NCI-H128 (cell line): ENCODE measurements around the gene CDC45.
"Not testable (repeated sequence)": the region's sequence is repeated elsewhere in the genome, so short reads cannot be mapped to it uniquely, and the experiment has no call there.

Experiments used
- DNase-seq: peaks from one replicate; lab custom pipeline; 2025; ENCODE audit not compliant: unreplicated experiment; lab: John Stamatoyannopoulos, UW

CDC45 gene

GRCh38 chr22:19479355-19480172 is at the start of gene CDC45:
Gene CDC45, plus strand, starts transcription at chr22:19479920. Its CDS starts 49 bp downstream, at chr22:19479969.
- DNase-seq = peak; percentile 87

GRCh38 chr22:19429950-19430889 is 49.5 kb upstream of the CDC45 start:
- DNase-seq = no peak

- DNase-seq = no peak
These were observed 48.7 kb upstream of the CDC45 start for GRCh38 chr22:19430890-19431541.

- peak; percentile 37 for DNase-seq
These were observed 48.0 kb upstream of the CDC45 start, which contains the start of gene HIRA for GRCh38 chr22:19431649-19432132. Gene HIRA, minus strand, starts transcription at chr22:19431733. Its CDS starts 257 bp downstream, at chr22:19431476.

GRCh38 chr22:19432133-19432851 is 47.4 kb upstream of the CDC45 start, which contains the start of gene MRPL40:
Gene MRPL40, plus strand, starts transcription at chr22:19432545. Its CDS starts 10 bp downstream, at chr22:19432555.
- peak; percentile 52 for DNase-seq

GRCh38 chr22:19434401-19434800 is 45.3 kb upstream of the CDC45 start:
- no peak for DNase-seq

GRCh38 chr22:19434829-19435580 is 44.7 kb upstream of the CDC45 start:
- DNase-seq = no peak

GRCh38 chr22:19436444-19437161 is 43.1 kb upstream of the CDC45 start:
- not testable (repeated sequence) for DNase-seq

GRCh38 chr22:19438298-19438697 is 41.4 kb upstream of the CDC45 start:
- DNase-seq = no peak

- DNase-seq = no peak
These were observed 39.1 kb upstream of the CDC45 start for GRCh38 chr22:19440411-19441195.

GRCh38 chr22:19442166-19442565 is 37.6 kb upstream of the CDC45 start:
- no peak for DNase-seq

- no peak for DNase-seq
These were observed 36.0 kb upstream of the CDC45 start for GRCh38 chr22:19443544-19444211.

- DNase-seq = not testable (repeated sequence)
These were observed 34.3 kb upstream of the CDC45 start for GRCh38 chr22:19445279-19445982.

GRCh38 chr22:19446603-19447329 is 33.0 kb upstream of the CDC45 start:
- no peak for DNase-seq

GRCh38 chr22:19447330-19448075 is 32.2 kb upstream of the CDC45 start, which contains the start of gene C22orf39:
Gene C22orf39, minus strand, starts transcription at chr22:19447711. Its CDS starts 23 bp downstream, at chr22:19447688.
- DNase-seq = peak; percentile 80
